GM12865 (cell line): ENCODE measurements around the gene EIF2B5.

ENCODE experiments used
- DNase-seq: peaks from one replicate; pipeline ENCODE4 v3.0.0; 2010; ENCODE audit warnings: low read depth
- H3K4me3 ChIP-seq: 2 replicates; pipeline ENCODE4 v1.5.1; 2011; ENCODE audit warnings: mild to moderate bottlenecking, low read depth, low read length, control low read depth
- CTCF ChIP-seq: IDR thresholded peaks from 2 replicates; pipeline ENCODE4 v1.5.1; 2011; ENCODE audit warnings: low read length, control low read depth, low read depth, inconsistent platforms; ENCODE audit not compliant: insufficient read depth; ENCODE audit errors: missing control alignments

EIF2B5 gene

GRCh38 chr3:184172681-184173373, 37.7 kb downstream of the EIF2B5 start:
- TF ChIP-seq CTCF: no peak
- DNase-seq: no peak

DNA sequence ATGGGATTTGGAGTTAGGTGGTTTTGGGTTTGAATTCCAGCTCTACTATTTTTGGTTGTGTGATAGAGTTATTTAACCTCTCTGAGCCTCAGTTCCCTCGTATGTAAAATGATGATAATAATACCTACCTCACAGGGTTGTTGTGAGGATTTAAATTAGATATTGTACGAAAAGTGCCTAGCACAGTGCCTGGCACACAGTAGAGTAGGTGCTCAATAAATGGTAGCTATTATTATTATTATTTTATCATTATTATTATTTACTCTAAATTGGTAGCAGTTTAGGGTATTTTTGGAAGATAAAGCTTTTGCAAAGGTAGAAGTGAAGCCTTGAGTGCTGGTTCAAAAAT, 38.2 kb downstream of the EIF2B5 start:
- TF ChIP-seq CTCF: no peak

More at GRCh38 chr3:184172681-184173373, 37.7 kb downstream of the EIF2B5 start:
- H3K4me3 ChIP-seq: no peak overlapping the region

DNA sequence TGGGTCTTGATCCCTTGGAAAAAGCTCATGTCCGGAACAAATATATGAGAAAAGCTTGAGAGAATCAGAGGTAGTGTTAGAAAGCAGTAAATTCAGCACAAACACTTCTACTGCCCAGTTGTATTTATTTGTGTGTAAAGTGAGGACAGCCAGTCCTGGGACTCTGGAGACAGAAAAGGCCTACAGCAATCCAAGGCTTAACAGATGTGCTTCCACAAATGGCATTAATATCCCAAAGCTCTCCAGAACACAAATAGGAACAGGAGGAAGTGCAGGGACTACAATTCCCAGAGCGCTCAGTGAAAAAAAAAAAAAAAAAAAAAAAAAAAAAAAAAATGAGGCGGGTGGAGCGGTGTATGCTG, 39.1 kb downstream of the EIF2B5 start:
- TF ChIP-seq CTCF: no peak
- no peak overlapping the region for H3K4me3 ChIP-seq
- no peak for DNase-seq

More for the DNA sequence above, 38.2 kb downstream of the EIF2B5 start:
- DNase-seq: no peak
- no peak overlapping the region for H3K4me3 ChIP-seq

DNA sequence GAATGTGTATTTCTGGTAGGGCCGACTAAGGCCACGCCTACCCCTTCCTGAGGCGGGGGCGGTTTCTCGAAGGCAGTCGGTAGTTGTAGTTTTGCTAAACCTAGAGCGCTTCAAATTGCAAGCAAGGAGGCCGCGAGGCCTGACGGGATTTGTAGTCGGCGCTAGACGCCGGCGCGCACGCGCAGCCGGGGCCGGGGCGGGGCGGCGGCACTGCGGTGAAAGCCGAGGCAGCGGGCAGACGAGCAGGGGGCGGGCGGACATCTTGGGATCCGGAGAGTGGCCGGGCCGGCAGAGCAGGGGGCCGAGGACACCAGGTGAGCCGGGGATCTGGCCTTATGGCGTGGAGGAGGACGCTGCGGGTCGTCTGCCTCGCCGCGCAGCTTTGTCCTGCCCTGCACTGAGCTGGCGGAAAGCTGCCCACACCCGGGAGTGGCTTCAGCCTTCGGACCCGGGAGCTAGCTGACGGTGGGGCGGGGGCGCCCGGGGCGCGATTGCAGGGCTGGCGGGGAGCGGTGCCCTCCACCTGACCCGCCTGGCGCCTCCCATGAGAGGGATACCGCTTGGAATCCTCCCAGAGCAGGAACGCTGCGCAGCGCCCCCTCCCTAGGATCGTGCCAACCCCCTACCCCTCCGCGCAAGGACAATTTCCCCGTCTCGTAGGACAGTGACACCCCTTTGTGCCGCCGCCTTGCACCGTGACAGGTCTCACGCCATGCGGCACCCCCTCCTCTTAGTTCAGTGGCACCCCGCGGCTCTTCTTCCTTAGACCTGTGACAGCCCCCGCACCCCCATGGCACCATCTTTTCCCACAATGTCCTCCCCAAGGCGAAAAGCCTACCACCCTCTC, 39.7 kb downstream of the EIF2B5 start, which contains the start of gene AP2M1:
AP2M1 (plus strand) TSS at position 210 of the 847 bp plus-strand sequence. CDS start 2,139 bp downstream, outside the sequence.
- peak within 1 kb of the TSS; percentile 77 for H3K4me3 ChIP-seq
- no peak for TF ChIP-seq CTCF
- DNase-seq: peak; percentile 99

DNA sequence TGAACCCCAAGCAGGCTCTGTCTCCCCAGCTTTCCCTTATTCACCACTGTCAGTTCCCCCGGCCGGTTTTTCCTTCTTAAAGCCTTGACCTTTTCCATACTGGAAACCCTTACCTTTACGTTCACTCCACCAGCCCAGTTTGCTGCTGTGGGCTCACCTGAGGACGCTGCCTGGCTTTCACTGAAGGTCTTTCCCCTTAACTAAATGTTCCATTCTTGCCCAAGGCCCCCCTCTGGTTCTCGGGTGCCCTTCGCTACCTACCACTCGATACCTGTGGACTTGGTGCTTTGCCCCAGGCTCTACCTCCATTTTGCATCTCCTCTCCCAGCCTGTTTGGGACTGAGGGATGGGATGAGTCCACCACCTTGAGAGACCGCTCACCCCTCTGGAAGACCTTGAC, 40.3 kb downstream of the EIF2B5 start:
- no peak for DNase-seq
- no peak for TF ChIP-seq CTCF
- H3K4me3 ChIP-seq: peak overlapping the region; percentile 77

- DNase-seq: no peak
- no peak for TF ChIP-seq CTCF
Measured at GRCh38 chr3:184175981-184176376, 40.8 kb downstream of the EIF2B5 start.

More at GRCh38 chr3:184175981-184176376, 40.8 kb downstream of the EIF2B5 start:
- H3K4me3 ChIP-seq: peak overlapping the region; percentile 77
